Measurements from ENCODE around the gene GOLGA6C. TPM values are rescaled to one million over a fixed set of nuclear protein-coding genes. Genes with fewer than 3 reads are reported as not detected.

Gene GOLGA6C
- total and polyA plus RNA-seq, 9 of the 15 experiments (the other 6 are each of a cell fraction or from before 2014, with no cell fraction given): not detected

- Histone ChIP-seq H3K36me3 (ENCODE audit: control insufficient read depth, insufficient read depth, low read length) (peaks cover 42% of the 10 kb centered on the region; the same call in 2 of the 3 replicates), H4K20me1 (replicated peaks; ENCODE audit: control insufficient read depth, insufficient read depth, low read length) (peaks cover 60% of the 10 kb centered on the region), H3K9me3 (replicated peaks; ENCODE audit: control insufficient read depth, insufficient read depth, low read depth, low read length) (no peaks in the 10 kb centered on the region), H3K79me2 (ENCODE audit: control insufficient read depth, insufficient read depth, low read length) (peaks cover 15% of the 10 kb centered on the region; the same call in 2 of the 3 replicates), H3K27ac (ENCODE audit: extremely low read depth, low read depth, low read length) (no peak overlapping the region), H3K27me3 (ENCODE audit: control insufficient read depth in 2 of 2, insufficient read depth in 2 of 2, low read length in 2 of 2) (no peaks in the 10 kb centered on the region), H2AFZ (ENCODE audit: low read depth, low read length) (no peak overlapping the region), H3K4me3 (no peak overlapping the region), H3K9ac (ENCODE audit: insufficient read depth in 1 of 2, low read depth in 2 of 2, low read length in 2 of 2) (0 out of 4 replicates have a peak overlapping the region, but pooled peaks of 1 of the 2 experiments have one; percentile 3), H3K9me1 (ENCODE audit: control insufficient read depth, insufficient read depth, low read length) (peaks cover 5% of the 10 kb centered on the region), H3K4me2 (ENCODE audit: insufficient read depth, low read length) (no peak overlapping the region), H3K4me1 (replicated peaks in 1 of 2; ENCODE audit: control insufficient read depth in 2 of 2, insufficient read depth in 2 of 2, low read length in 2 of 2) (peaks cover 0 to 19% of the 10 kb centered on the region in 2 experiments; a peak in 2 of 5 replicates)
- BruUV-seq (replicated peaks): no TSS peak
- TF ChIP-seq FOS (IDR thresholded peaks at IDR 0.05; ENCODE audit: extremely low read depth, insufficient read length) (no peak), RBM39 (optimal IDR thresholded peaks at IDR 0.05; ENCODE audit: low read depth, low read length) (no peak), RBFOX2 (IDR thresholded peaks at IDR 0.05; ENCODE audit: low read depth, low read length) (peak; percentile 36; the same call in 1 of the 2 replicates), ZNF232 (CRISPR knock-in tag; IDR thresholded peaks at IDR 0.05) (no peak), GTF2E2 (tag; IDR thresholded peaks at IDR 0.05) (no peak), TAF15 (IDR thresholded peaks at IDR 0.05; ENCODE audit: low read depth, low read length) (0 out of 2 replicates have a peak, but pooled peaks have one; percentile 41), ATF3 (IDR thresholded peaks at IDR 0.05) (no peak), ATF3 (CRISPR knock-in tag; conservative IDR thresholded peaks at IDR 0.05) (no peak)
- no peak for FAIRE-seq
- WGBS (ENCODE audit: insufficient coverage, low coverage, missing lambda C conversion rate): 75% methylated on average over 8 of the region's 9 CpGs
- in situ Hi-C loops (cut with MboI) (no loop called here), intact Hi-C loops (cut with micrococcal nuclease) (no loop called here)
- ATAC-seq: peak; percentile 32
- CTCF ChIA-PET (ENCODE audit: low intra/inter-chr PET ratio): no interaction called here
- POLR2A ChIA-PET: interaction anchor here (0.5 to 2.2 kb wide), 8 partner anchors 9 to 276 kb away, joined by 3 to 8 read pairs (median 5); partner anchors contain the start of gene COX5A
- DNase-seq (ENCODE audit: extremely low read depth in 1 of 4, low spot score in 3 of 4): peak in 2 of 4 experiments; percentile 32 to 36
Measured at GRCh38 chr15:75213768-75214221, 44.3 kb upstream of the GOLGA6C start.
